Activated CD4-positive, alpha-beta T cell treated with anti-CD3 and anti-CD28 coated beads, Interleukin-2, amount 50 U/mL, for 24 hours (primary cell): ENCODE data around the gene GPS2.

Experiments
- DNase-seq, 2 donors: peaks; one replicate each; pipeline ENCODE4 v3.0.0-alpha.2; 2020; ENCODE audit warnings: low read depth in 1 of 2, low spot score in 1 of 2

Gene GPS2

DNA sequence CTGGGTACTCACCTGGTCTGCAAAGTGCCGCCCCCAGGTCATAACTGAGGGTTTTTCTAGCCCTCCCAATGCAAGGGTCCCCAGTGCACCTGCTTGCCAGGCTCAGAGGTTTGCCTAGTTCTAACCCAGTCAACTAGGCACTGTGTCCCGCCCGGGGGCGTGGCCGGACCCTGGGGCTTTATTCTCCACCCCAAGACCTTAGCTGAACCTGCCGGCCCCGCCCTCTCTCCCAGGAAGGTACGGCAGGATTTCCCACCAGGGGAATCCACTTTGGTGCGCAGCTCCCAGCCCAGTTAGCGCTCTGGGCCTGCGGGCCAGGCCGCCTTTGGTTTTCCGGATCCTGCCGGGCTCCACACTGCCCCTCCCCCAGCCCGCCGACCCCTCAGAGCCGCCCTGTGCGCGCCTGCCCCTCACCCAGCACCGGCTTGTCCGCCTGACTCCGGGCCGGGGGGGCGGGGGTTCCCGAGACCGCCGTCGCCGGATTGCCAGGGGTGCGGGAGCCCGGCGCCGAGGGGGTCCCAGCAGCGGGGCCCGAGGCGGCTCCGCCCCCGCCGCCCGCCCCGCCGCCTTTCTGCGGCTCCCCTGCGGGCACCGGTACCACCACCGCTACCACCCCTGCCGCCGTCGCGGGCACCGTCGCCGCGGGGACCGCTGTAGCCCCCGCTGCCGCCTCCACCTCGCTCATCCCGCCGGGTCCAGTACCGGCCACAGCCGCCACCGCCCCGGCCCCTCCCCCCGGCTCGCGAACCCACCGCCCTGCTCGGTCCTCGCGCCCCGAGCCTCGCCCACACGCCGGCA, 21.1 kb downstream of the GPS2 start:
- DNase-seq, result no peak

DNA sequence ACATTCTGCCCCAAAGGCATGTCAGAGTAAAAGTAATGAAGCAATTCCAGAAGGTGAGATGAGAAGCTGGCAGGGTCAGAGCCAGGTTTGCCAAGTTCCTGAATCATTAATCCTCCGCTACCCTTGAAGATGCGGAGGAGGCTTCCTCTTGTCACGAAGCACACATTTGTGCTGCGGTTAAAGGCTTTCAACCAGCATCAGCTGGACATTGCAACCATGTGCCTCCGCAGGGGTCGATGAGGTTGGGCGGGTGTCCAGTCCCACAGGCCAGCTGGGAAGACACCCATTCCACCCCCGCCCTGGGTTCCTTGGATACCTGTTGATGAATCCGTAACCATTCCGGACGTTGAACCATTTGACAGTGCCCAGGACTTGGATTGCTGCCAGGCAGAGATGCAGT, 22.0 kb downstream of the GPS2 start:
- no peak for DNase-seq

DNA sequence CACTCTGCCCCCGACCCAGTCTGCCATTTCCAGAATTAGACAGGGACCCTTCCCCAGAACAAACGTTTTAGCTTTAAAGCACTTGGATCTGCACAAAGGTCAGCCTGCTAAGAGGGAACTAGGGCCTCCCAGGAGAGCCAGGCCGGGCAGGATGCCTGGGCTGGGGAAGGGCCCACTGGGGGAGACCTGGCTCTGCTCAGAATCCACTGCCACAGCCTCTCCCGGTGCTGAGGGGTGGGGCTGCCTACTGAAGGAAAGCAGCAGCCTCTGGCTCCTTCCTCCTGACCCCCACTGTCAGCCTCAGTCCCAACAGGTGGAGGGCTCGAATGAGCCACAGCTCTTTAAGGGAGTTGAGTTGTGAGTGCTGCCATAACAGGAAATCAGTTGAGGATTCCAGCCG, 22.4 kb downstream of the GPS2 start:
- DNase-seq, result no peak

DNA sequence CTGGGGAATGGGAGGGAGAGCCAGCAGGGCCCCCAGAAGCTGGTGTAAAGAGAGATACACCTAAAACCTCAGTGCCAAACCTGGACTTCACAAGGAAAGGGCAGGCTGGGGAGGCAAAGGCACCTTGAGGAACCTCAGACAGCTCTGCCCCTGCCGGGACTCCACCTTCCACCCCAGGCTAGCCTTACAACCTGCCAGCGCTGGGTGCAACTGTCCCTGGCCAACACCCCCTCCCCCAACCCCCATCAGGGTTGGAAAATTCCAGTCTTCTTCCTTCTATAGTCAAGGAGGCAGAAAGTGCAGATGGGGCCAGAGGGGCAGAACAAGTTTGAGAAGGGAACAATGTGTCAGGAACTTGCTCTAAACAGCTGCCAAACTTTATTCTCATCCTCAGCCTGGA, 23.0 kb downstream of the GPS2 start:
- DNase-seq, result no peak

DNA sequence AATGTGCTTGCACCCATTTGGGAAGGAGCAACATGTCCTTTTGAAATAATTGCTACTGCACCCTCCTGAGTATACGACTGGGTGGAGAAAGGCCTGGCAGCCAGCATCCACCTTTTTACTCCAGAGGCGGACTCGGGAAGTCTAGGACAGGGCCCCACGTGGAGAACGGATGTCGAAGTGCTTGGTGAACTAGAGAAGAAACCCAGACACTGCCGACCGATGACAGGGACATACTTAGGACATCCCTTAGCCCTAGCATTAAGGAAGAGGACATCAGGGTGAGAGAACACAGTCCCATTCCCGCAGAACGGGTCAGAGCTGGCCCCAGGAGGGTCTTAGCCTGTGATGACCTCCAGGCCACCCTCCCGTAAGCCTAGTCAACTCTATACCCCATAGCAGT, 24.5 kb downstream of the GPS2 start:
- DNase-seq, result no peak

DNA sequence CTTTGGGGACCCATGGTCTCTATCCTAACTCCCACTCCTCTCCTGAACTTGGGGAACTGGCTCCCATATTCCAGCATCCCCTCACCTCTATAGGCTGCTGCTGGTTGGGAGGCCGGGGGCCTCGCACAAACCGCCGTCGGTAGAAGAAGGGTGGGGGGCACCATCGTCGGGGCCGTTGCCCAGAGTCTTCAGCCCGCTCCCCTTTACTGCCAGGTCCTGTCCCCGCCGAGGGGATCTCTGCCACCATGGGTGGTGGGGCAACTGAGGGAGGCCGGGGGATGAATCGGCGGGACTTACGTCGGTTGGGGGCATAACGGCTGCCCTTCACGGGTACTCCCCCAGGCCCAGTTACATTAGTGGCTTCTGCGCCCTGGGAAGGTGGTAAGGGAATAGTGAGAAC, 25.0 kb downstream of the GPS2 start:
- DNase-seq, result no peak

DNA sequence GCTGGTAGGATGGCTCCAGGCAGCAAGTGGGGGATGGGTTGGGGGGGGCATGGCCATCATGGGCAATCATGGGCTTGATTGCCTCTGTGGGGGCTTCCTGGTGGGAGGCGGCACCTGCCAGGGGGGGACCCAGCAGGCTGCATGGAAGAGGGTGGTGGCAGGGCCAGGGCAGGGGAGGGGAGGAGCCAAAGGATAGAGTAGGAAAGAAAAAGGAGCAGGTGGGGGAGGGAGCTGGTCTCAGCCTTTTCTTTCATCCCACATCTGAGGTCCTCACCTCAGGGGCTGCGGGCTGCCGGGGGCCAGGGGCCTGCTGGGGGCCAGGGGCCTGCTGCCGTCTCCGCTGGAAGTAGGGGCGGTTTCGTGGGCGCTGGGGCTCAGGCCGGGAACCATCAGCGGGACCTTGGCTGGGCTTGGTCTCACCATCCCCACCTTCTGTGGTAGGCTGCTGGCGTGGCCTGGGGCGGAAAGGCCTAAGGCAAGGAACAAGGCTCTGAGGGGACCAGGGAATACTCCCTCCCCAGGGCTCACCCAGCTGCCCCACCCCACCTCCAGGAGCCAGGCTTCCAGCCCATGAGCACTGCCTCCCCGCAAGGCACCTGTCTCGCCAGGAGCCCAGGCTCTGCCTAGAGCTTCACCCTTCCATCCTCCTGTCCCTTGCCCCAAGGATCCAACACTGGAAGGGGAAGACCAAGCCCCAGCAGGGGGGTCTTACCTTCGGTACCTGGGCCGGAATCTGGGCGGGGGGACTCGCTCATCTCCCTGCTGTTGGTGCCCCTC, 25.7 kb downstream of the GPS2 start:
- DNase-seq, result no peak

DNA sequence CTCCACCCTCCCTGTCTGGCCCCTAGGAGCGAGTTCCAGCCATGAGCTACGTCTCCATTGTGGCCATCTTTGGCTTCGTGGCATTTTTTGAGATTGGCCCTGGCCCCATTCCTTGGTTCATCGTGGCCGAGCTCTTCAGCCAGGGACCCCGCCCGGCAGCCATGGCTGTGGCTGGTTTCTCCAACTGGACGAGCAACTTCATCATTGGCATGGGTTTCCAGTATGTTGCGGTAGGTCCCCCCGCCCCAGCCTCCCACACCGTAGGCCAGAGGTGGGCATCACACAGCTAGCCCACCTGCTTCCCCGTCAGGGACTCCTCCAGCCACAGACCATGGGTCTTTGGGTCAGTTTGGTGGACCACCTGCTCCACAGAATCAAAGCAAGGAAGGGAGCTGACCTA, 29.5 kb downstream of the GPS2 start:
- no peak for DNase-seq

DNA sequence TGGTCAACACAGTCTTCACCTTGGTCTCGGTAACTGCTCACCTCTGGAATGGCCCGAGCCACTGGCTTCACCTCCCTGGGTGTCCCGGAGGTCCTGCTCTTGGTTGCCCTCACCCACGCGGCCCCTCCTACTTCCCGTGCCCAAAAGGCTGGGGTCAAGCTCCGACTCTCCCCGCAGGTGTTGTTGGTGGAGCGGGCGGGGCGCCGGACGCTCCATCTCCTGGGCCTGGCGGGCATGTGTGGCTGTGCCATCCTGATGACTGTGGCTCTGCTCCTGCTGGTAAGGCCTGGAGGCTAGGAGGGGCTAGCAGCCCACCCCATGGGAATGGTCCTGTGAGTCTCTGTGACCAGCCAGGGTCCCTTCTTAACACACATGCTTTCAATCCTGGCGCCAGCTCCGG, 30.2 kb downstream of the GPS2 start:
- no peak for DNase-seq

DNA sequence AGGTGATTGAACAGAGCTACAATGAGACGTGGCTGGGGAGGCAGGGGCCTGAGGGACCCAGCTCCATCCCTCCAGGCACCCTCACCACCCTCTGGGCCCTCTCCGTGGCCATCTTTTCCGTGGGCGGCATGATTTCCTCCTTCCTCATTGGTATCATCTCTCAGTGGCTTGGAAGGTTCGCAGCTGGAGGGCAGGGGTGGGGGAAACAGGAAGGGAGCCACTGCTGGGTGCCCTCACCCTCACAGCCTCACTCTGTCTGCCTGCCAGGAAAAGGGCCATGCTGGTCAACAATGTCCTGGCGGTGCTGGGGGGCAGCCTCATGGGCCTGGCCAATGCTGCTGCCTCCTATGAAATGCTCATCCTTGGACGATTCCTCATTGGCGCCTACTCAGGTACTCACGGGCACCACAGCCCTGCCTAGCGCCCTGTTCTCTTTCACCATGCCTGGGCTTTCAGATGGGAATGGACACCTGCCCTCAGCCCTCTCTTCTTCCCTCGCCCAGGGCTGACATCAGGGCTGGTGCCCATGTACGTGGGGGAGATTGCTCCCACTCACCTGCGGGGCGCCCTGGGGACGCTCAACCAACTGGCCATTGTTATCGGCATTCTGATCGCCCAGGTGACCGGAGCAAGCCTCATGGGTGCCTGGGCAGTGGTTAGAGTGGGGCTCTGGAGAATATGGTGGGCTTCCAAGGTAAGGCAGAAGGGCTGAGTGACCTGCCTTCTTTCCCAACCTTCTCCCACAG, 31.5 kb downstream of the GPS2 start:
- DNase-seq, result no peak

DNA sequence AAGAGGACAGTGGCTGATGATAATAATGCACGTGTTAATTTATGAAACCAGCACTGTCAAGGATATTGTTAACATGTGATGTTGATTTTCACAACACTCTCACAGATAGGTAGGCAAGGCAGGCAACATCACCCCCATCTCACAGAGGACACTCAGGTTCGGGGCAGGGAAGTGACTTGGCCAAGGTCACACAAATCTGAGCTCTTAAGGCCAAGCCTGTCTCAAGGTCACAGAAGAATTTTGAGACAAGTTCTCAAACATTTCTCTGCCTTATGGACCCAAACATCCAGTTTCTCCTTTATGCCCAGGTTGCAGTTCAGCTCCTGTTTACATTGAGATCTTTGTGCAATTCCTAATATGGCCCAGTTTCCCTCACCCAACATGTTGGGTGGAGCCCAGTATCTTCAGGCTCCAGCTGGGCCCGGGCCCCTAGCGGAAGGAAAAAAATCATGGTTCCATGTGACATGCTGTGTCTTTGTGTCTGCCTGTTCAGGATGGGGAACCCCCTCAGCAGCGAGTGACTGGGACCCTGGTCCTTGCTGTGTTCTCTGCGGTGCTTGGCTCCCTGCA, 32.3 kb downstream of the GPS2 start:
- DNase-seq, result no peak

DNA sequence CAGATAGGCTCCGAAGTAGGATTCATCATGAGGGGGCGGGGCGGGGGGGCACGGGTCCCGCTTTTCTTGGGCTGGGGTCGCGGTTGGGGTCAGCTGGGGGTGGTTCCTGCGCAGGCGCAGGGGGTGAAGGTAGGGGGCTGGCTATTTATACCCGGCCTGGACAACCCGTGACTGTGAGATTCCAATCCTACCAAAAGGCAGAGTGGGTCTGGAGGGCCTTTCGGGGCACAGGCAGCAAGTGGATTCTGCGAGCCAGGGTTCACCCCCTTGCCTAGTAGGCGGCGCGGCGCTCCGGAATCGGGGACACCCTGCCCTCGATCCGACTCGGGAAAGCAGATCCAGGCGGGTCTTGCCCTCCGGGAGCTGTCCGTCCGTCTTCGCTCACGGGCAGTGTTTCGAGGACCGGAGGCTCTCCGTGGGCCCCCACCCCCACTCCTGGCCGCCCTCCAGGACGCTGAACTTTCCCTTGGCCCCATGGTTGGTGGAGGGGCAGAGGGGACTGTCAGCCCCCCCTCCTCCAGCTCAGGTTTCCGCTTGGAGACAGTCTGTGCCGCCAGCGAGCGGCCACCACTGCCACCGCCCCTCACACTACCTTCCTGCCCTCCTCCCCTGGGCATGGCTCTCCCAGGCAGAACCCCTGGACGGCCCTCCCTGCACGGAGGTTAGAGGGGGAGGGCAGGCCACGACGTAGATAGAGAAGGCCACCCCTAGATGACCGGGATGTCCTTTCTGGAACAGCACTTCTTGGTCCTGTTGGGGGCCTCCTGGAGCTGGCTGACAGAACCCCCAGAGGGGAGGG, 33.0 kb downstream of the GPS2 start:
- no peak for DNase-seq

DNA sequence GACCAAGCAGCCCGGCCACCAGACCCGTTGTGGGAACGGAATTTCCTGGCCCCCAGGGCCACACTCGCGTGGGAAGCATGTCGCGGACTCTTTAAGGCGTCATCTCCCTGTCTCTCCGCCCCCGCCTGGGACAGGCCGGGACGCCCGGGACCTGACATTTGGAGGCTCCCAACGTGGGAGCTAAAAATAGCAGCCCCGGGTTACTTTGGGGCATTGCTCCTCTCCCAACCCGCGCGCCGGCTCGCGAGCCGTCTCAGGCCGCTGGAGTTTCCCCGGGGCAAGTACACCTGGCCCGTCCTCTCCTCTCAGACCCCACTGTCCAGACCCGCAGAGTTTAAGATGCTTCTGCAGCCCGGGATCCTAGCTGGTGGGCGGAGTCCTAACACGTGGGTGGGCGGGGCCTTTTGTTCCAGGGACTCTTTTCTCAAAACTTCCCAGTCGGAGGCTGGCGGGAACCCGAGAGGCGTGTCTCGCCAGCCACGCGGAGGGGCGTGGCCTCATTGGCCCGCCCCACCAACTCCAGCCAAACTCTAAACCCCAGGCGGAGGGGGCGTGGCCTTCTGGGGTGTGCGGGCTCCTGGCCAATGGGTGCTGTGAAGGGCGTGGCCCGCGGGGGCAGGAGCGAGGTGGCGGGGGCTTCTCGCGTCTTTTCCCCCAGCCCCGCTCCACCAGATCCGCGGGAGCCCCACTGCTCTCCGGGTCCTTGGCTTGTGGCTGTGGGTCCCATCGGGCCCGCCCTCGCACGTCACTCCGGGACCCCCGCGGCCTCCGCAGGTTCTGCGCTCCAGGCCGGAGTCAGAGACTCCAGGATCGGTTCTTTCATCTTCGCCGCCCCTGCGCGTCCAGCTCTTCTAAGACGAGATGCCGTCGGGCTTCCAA, 33.8 kb downstream of the GPS2 start, which contains the start of gene SLC2A4:
TSS of gene SLC2A4 (plus strand) at position 645 of the 879 bp plus-strand sequence. CDS start at position 862, 217 bp downstream.
- DNase-seq, result peak; percentile 73 to 88

DNA sequence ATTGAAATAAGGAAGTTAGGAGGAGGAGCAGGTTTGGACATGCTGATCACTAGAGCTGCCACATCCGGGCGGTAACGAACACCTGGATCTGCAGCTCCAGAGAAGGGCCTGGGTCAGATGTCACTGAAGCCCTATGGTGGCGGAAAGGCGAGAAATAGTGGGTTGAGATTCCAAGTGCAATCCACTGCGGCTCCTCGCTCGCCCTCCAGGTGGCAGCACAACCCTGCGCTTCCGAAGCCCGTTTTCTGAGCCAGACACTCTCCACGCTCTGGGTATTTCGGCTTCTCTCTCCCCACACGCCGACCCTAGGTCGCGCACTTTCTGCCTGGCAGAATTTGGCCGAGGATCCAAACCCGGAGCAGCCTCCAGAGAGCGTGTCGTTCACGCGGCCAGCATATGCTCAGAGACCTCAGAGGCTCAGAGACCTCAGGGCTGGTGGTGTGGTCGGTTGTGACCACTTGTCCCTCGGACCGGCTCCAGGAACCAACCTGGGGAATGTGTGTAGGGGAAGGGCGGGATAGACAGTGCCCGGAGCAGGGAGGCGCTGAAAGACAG, 34.6 kb downstream of the GPS2 start:
- DNase-seq, result peak; percentile 79 to 82

DNA sequence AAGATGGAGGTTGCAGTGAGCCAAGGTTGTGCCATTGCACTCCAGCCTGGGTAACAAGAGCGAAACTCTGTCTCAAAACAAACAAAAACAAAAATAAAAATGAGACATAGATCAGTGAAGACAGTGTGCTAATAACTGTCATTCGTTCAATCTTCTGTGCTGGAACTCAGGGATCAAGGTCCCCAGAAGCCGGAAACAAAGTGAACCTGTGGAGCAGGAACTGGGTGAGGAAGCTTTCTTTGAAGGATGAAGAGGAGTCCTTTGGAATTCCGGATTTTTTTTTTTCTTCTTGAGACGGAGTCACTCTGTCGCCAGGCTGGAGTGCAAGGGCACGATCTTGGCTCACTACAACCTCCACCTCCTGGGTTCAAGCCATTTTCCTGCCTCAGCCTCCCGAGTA, 35.7 kb downstream of the GPS2 start:
- DNase-seq, result no peak

DNA sequence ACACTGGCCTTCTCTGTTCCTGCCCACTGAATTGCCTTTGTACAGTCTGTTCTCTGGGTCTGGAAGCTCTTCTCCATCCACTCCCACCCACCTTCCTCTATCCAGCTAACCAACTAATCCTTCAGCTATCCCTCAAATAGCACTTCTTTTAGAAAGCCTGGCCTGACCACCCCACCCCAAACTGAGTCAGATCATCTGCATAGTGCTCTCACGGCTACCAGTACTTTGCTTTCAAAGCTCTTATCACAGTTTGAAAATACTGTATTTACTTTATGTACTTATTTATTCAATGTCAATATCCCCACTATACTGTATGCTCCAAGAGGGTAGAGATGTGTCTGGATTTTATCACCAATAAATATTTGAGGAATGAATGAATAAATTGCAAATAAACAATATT, 48.4 kb downstream of the GPS2 start:
- no peak for DNase-seq

DNA sequence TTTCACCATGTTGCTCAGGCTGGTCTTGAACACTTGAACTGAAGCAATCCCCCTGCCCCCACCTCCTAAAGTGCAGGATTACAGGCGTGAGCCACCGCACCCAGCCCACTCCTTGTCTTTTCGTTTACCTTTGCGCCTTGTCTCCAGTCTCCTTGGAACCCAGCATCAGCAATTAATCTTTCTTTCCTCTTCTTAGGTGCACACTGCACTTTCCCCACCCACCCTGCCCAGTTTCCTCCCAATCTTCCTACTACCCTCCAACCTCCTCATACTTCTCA, 51.4 kb downstream of the GPS2 start:
- no peak for DNase-seq

DNA sequence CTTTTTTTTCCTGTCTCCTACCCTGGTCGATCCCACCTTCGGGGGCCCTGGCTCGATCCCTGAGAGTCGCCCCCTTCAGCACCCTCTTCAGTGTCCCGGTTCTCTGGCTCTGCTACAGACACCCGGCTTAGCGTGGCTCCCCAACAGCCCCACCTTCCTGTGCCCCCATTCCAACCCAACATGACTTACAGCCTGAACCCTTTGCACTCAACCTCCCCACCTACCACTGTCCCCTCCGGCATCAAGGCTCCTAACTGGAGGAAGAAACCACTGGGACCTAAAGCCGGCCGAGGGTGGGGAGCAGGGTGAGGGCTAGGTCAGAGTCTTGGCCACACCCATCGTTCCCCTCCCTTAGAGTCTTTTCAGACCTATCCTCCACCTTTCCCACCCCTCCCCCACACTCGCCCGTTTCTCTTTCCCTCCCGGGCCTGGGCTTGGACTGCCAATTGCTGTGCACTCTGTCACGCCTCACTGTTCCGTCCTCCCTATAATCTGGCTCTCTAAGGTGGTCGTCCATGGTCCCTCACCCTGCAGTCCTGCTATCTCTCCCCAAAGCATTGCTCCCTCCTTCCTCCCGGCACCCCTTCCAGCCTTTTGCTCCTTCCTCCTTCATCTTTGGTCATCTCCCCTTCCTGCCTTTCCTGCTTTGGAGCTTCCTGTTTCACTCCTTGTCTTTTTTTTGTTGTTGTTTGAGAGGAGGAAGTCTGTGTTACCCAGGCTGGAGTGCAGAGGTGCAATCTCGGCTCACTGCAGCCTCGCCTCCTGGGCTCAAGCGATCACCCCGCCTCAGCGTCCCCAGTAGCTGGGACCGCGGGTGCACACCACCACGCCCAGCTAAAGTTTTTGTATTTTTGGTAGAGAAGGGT, 52.0 kb downstream of the GPS2 start:
- DNase-seq, result no peak
